ENCODE data around the gene WDFY4. TPM values are rescaled to one million over a fixed set of nuclear protein-coding genes. Genes with fewer than 3 reads are reported as not detected.

WDFY4 gene
- total and polyA plus RNA-seq, 9 of the 15 experiments (the other 6 are each of a cell fraction or from before 2014, with no cell fraction given) = 0.01 to 0.02 (median 0.01) TPM; not detected in 6

DNA sequence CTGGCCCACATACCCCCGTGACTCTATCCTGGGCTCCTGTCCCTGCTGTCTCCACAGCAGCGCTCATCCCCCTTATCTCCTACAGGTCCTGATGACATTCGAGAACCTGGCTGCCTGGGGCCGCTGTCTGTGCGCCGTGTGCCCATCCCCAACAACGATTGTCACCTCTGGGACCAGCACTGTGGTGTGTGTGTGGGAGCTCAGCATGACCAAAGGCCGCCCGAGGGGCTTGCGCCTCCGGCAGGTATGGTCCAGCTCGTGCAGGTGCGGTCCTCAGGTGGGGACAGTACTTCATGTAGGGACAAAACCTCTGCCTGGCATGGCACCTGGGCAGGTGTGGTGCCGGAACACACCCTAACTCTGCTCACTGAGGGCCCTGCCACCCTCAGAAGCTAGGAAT, 285.4 kb downstream of the WDFY4 start (continued):
- TF ChIP-seq, protein P1, sequence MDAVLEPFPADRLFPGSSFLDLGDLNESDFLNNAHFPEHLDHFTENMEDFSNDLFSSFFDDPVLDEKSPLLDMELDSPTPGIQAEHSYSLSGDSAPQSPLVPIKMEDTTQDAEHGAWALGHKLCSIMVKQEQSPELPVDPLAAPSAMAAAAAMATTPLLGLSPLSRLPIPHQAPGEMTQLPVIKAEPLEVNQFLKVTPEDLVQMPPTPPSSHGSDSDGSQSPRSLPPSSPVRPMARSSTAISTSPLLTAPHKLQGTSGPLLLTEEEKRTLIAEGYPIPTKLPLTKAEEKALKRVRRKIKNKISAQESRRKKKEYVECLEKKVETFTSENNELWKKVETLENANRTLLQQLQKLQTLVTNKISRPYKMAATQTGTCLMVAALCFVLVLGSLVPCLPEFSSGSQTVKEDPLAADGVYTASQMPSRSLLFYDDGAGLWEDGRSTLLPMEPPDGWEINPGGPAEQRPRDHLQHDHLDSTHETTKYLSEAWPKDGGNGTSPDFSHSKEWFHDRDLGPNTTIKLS (IDR thresholded peaks at IDR 0.05; ENCODE audit: borderline replicate concordance, low read depth) = no peak
- TF ChIP-seq SPI1 (IDR thresholded peaks at IDR 0.05; ENCODE audit: borderline replicate concordance, low read depth, low read length) = no peak
- TF ChIP-seq TAF1 (IDR thresholded peaks at IDR 0.05; ENCODE audit: control insufficient read depth, extremely low read depth, insufficient read depth, low read length, severe bottlenecking) = no peak

DNA sequence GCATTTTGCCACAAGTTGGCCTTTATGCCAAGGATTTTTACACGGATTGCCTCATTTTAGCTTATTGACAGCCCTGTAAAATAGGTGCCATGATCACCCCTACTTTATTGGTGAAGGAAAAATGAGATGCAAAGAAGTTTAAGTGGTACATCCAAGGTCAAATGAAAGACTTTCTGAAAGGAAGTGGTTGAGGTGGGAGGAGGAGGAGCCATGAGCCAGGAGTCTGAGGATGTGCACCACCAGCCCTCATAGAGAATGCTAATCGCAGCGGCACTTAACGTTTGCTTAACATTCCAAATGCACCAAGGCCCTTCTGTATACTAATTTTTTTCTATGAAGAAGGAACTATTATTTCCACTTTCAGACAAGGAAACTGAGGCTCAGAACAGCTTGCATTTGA, 286.0 kb downstream of the WDFY4 start:
- Histone ChIP-seq H3K27me3 (ENCODE audit: control insufficient read depth in 2 of 2, insufficient read depth in 2 of 2, low read length in 2 of 2) (peaks cover 4 to 38% of the 10 kb centered on the region in 2 experiments), H4K20me1 (replicated peaks; ENCODE audit: control insufficient read depth, insufficient read depth, low read length) (no peaks in the 10 kb centered on the region), H3K4me1 (replicated peaks in 1 of 2; ENCODE audit: control insufficient read depth in 2 of 2, insufficient read depth in 2 of 2, low read length in 2 of 2) (no peaks in the 10 kb centered on the region), H3K4me3 (no peak overlapping the region), H3K36me3 (ENCODE audit: control insufficient read depth, insufficient read depth, low read length) (no peaks in the 10 kb centered on the region), H3K27ac (ENCODE audit: extremely low read depth, low read depth, low read length) (no peak overlapping the region), H3K9me1 (ENCODE audit: control insufficient read depth, insufficient read depth, low read length) (no peaks in the 10 kb centered on the region), H3K79me2 (ENCODE audit: control insufficient read depth, insufficient read depth, low read length) (no peaks in the 10 kb centered on the region), H3K9ac (ENCODE audit: insufficient read depth in 1 of 2, low read depth in 2 of 2, low read length in 2 of 2) (no peak overlapping the region), H3K9me3 (replicated peaks; ENCODE audit: control insufficient read depth, insufficient read depth, low read depth, low read length) (no peaks in the 10 kb centered on the region), H3K4me2 (ENCODE audit: insufficient read depth, low read length) (no peak overlapping the region), H2AFZ (ENCODE audit: low read depth, low read length) (no peak overlapping the region)
- ATAC-seq = no peak
- ChIA-PET POLR2A (interaction anchor here (0.6 to 0.9 kb wide), 2 partner anchors 32 to 179 kb away, joined by 3 to 4 read pairs; no protein-coding TSS in a partner anchor), CTCF (ENCODE audit: low intra/inter-chr PET ratio) (no interaction called here)
- no peak for FAIRE-seq
- no peak for TF ChIP-seq RBM14 (IDR thresholded peaks at IDR 0.05; ENCODE audit: borderline replicate concordance, insufficient read depth, low read depth, low read length)
- no peak for TF ChIP-seq SMAD3 (CRISPR knock-in tag; conservative IDR thresholded peaks at IDR 0.05)
- no peak for TF ChIP-seq ILF3 (IDR thresholded peaks at IDR 0.05; ENCODE audit: borderline replicate concordance)
- TF ChIP-seq, protein P2, sequence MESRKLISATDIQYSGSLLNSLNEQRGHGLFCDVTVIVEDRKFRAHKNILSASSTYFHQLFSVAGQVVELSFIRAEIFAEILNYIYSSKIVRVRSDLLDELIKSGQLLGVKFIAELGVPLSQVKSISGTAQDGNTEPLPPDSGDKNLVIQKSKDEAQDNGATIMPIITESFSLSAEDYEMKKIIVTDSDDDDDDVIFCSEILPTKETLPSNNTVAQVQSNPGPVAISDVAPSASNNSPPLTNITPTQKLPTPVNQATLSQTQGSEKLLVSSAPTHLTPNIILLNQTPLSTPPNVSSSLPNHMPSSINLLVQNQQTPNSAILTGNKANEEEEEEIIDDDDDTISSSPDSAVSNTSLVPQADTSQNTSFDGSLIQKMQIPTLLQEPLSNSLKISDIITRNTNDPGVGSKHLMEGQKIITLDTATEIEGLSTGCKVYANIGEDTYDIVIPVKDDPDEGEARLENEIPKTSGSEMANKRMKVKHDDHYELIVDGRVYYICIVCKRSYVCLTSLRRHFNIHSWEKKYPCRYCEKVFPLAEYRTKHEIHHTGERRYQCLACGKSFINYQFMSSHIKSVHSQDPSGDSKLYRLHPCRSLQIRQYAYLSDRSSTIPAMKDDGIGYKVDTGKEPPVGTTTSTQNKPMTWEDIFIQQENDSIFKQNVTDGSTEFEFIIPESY (CRISPR knock-in tag; IDR thresholded peaks at IDR 0.05) = no peak
- no peak for TF ChIP-seq PTBP1 (IDR thresholded peaks at IDR 0.05; ENCODE audit: low read depth, low read length)
- TF ChIP-seq TAF1 (IDR thresholded peaks at IDR 0.05; ENCODE audit: control insufficient read depth, extremely low read depth, insufficient read depth, low read length, severe bottlenecking) = no peak
- no peak for TF ChIP-seq NCOA2 (IDR thresholded peaks at IDR 0.05; ENCODE audit: partially characterized antibody in 2 of 2)
- no peak for TF ChIP-seq KDM2B (CRISPR knock-in tag; IDR thresholded peaks at IDR 0.05)
- TF ChIP-seq MEF2A (IDR thresholded peaks at IDR 0.05; ENCODE audit: control insufficient read depth, low read depth, low read length) = no peak
- no peak for TF ChIP-seq CREB1 (IDR thresholded peaks at IDR 0.05)
- TF ChIP-seq CREB1 (CRISPR knock-in tag; IDR thresholded peaks at IDR 0.05) = no peak
- no peak for TF ChIP-seq SMAD2 (IDR thresholded peaks at IDR 0.05; ENCODE audit: low read depth, low read length)
- no peak for TF ChIP-seq RCOR1 (IDR thresholded peaks at IDR 0.05; ENCODE audit: borderline replicate concordance in 1 of 2, low read depth in 2 of 2, low read length in 2 of 2)
- TF ChIP-seq TSC22D4 (tag; IDR thresholded peaks at IDR 0.05) = no peak
- WGBS (ENCODE audit: insufficient coverage, low coverage, missing lambda C conversion rate) = 5% methylated on average over 4 of the region's 4 CpGs
- no peak for DNase-seq (ENCODE audit: extremely low read depth in 1 of 4, low spot score in 3 of 4)
- intact Hi-C loops (cut with micrococcal nuclease) = no loop called here
- no TSS peak for BruUV-seq (replicated peaks)
- in situ Hi-C loops (cut with MboI) = no loop called here
